Measurements from ENCODE around the gene SH3RF3. TPM values are rescaled to one million over a fixed set of nuclear protein-coding genes. Genes with fewer than 3 reads are reported as not detected.

SH3RF3 gene
- total RNA-seq, 3 donors from 2014 or later: 3.2 to 5.6 (median 4.6) TPM

DNA sequence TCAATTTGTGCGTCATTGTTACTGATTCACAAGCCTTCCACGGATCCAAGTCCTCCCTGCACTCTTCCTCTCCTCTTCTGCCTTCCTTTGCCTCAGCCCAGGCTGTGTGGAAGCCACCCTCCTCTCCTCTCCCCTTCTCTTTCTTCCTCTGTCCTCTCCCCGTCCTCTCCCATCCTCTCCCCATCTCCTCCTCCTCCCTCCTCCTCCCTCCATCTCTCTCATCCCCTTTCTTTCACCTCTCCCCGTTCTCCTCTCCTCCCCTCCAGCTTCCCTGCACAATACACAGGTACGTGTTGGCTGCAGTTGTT is 301.3 kb downstream of the SH3RF3 start:
- no peaks in the 10 kb centered on the region for H3K4me1 ChIP-seq
- no peak for TF ChIP-seq POLR2A (IDR thresholded peaks at IDR 0.05)
- TF ChIP-seq, protein P1, sequence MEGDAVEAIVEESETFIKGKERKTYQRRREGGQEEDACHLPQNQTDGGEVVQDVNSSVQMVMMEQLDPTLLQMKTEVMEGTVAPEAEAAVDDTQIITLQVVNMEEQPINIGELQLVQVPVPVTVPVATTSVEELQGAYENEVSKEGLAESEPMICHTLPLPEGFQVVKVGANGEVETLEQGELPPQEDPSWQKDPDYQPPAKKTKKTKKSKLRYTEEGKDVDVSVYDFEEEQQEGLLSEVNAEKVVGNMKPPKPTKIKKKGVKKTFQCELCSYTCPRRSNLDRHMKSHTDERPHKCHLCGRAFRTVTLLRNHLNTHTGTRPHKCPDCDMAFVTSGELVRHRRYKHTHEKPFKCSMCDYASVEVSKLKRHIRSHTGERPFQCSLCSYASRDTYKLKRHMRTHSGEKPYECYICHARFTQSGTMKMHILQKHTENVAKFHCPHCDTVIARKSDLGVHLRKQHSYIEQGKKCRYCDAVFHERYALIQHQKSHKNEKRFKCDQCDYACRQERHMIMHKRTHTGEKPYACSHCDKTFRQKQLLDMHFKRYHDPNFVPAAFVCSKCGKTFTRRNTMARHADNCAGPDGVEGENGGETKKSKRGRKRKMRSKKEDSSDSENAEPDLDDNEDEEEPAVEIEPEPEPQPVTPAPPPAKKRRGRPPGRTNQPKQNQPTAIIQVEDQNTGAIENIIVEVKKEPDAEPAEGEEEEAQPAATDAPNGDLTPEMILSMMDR (IDR thresholded peaks at IDR 0.05): no peak
- TF ChIP-seq POLR2AphosphoS5 (IDR thresholded peaks at IDR 0.05): no peak
- H3K36me3 ChIP-seq: no peaks in the 10 kb centered on the region
- no peak overlapping the region for H3K27ac ChIP-seq
- intact Hi-C loops (cut with DNase I; ENCODE audit: low total_unique reads): no loop called here
- H3K9me3 ChIP-seq: no peaks in the 10 kb centered on the region
- no peaks in the 10 kb centered on the region for H3K27me3 ChIP-seq
- no peak overlapping the region for H3K4me3 ChIP-seq
- no peak for DNase-seq (ENCODE audit: low spot score in 2 of 2)

DNA sequence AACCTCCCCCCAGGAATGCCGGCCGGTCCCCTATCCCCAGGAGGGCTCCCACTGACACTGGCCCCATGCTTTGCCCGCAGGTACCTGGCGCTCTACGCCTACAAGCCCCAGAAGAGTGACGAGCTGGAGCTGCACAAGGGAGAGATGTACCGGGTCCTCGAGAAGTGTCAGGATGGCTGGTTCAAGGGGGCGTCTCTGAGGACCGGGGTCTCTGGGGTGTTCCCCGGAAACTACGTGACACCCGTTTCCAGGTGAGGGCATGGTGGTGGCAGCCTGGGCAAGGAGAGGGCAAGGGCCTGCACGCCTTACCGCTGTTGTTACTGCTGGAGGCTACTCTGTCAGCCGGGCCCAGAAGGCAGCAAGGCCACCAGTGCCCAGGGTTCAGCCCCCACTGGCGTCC is 303.4 kb downstream of the SH3RF3 start:
- H3K27me3 ChIP-seq: no peaks in the 10 kb centered on the region
- no peak for DNase-seq (ENCODE audit: low spot score in 2 of 2)
- H3K4me1 ChIP-seq: no peaks in the 10 kb centered on the region
- intact Hi-C loops (cut with DNase I; ENCODE audit: low total_unique reads): no loop called here
- no peaks in the 10 kb centered on the region for H3K36me3 ChIP-seq
- H3K27ac ChIP-seq: no peak overlapping the region
- H3K9me3 ChIP-seq: no peaks in the 10 kb centered on the region
- TF ChIP-seq POLR2AphosphoS5 (IDR thresholded peaks at IDR 0.05): no peak
- TF ChIP-seq, protein P1 (IDR thresholded peaks at IDR 0.05): no peak
- no peak for TF ChIP-seq POLR2A (IDR thresholded peaks at IDR 0.05)
- H3K4me3 ChIP-seq: no peak overlapping the region

DNA sequence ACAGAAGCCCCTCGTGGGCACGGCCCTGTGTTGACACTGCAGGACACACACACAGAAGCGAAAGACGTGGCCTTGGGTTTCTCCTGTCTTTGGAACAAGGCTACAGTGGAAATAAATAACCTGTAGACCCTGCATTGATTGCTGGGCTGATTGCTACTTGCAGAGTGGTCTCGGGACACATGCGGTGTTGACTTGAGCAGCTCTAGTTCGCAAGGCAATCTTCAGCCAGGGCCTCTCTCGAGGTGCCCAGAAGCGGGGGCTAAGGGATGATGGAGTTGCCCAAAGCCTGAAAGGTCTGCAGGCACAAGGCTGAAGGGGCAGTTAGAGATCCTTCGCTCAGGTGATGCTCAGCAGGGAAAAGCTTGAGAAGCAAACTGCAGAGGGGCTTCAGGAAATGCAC is 304.5 kb downstream of the SH3RF3 start:
- intact Hi-C loops (cut with DNase I; ENCODE audit: low total_unique reads): no loop called here
- no peaks in the 10 kb centered on the region for H3K4me1 ChIP-seq
- peak in 1 of 2 donors; percentile 37 for DNase-seq (ENCODE audit: low spot score in 2 of 2)
- H3K9me3 ChIP-seq: no peaks in the 10 kb centered on the region
- H3K27me3 ChIP-seq: no peaks in the 10 kb centered on the region
- H3K4me3 ChIP-seq: no peak overlapping the region
- no peaks in the 10 kb centered on the region for H3K36me3 ChIP-seq
- TF ChIP-seq POLR2AphosphoS5 (IDR thresholded peaks at IDR 0.05) (no peak), POLR2A (IDR thresholded peaks at IDR 0.05) (no peak)
- TF ChIP-seq, protein P1 (IDR thresholded peaks at IDR 0.05): no peak
- H3K27ac ChIP-seq: no peak overlapping the region

DNA sequence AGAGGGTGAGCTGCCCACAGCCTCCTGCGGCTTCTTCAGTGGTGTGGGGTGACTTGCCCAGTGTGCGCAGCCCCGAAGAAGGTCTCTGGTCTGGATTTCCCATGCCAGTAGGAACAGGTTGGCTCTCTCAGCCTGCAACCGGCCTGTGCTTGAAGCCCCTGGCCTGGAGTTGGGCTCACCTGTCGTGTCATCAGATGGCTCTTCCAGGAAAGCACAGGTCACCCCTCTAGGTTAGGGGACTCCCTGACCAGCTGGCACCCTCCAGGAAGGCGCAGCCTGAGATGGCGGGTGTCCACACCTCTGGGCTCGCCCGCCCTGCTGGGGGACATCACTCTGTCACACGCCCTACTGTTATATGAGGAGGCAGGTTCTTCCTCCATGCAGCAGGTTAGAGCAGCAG is 304.9 kb downstream of the SH3RF3 start:
- Histone ChIP-seq H3K27me3 (no peaks in the 10 kb centered on the region), H3K27ac (no peak overlapping the region), H3K4me3 (no peak overlapping the region), H3K36me3 (no peaks in the 10 kb centered on the region), H3K9me3 (no peaks in the 10 kb centered on the region), H3K4me1 (no peaks in the 10 kb centered on the region)
- intact Hi-C loops (cut with DNase I; ENCODE audit: low total_unique reads): no loop called here
- TF ChIP-seq POLR2AphosphoS5 (IDR thresholded peaks at IDR 0.05) (no peak), POLR2A (IDR thresholded peaks at IDR 0.05) (no peak)
- TF ChIP-seq, protein P1 (IDR thresholded peaks at IDR 0.05): no peak
- DNase-seq (ENCODE audit: low spot score in 2 of 2): peak in 1 of 2 donors; percentile 44

DNA sequence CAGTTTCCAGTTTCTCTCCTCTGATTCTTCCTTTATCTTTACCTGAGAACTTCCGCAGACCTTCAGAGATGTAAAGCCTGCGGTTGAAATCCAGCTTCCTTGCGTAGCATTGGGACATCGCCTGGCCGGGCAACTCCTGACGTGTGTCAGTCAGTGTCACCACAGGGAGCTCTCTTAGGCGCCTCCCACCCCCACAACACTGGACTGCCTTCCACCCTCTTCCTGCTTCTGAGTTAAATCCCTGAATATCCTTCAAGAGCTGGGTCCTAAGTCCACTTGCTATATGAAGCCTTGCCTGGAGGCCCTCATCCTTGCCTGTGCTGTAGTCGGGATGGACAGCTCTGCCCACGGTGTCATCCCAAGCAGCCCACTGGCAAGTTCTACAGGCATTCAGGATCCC is 305.3 kb downstream of the SH3RF3 start:
- H3K4me1 ChIP-seq: no peaks in the 10 kb centered on the region
- TF ChIP-seq POLR2A (IDR thresholded peaks at IDR 0.05) (no peak), POLR2AphosphoS5 (IDR thresholded peaks at IDR 0.05) (no peak)
- TF ChIP-seq, protein P1 (IDR thresholded peaks at IDR 0.05): no peak
- H3K9me3 ChIP-seq: no peaks in the 10 kb centered on the region
- no peak overlapping the region for H3K27ac ChIP-seq
- no peak for DNase-seq (ENCODE audit: low spot score in 2 of 2)
- H3K36me3 ChIP-seq: no peaks in the 10 kb centered on the region
- H3K27me3 ChIP-seq: no peaks in the 10 kb centered on the region
- no peak overlapping the region for H3K4me3 ChIP-seq
- intact Hi-C loops (cut with DNase I; ENCODE audit: low total_unique reads): no loop called here

All from breast epithelium (tissue), 4 donors.